Measurements from ENCODE around the gene GSPT1.
A peak's percentile ranks its signal among the peaks of the same experiment; 100 is the strongest.

Gene GSPT1

DNA sequence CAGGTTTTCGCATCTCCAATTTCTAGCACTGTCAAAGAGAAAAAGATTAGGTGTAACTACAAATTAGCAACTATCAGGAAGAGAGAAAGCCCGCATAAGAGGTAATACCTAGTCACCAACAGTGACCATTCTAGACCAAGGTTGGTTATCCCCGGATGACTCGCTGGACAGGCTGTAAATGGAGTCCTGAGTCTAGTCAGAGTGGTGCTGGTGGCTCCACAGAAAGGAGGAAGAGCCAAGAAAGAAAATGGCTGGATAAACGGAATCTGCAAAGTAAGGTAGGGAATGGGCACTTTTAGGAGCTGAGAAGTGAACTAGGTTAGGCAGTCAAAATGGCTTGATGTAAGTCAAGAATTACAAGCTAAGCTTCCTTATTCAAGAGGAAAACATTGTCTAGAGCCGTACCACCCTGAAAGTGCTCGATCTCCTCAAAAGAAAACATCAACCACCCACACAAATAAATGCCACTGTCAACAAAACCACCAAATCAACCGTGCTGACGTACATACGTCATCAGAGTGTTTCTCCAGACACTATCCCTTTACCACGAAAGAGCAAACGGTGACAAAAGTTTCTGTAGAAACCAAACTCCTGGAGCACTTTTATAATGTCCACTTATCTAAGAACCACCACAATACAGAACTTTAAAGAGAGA lies 2.2 kb downstream of the GSPT1 start:
- DNase-seq (ENCODE audit: low spot score) = peak; percentile 73

DNA sequence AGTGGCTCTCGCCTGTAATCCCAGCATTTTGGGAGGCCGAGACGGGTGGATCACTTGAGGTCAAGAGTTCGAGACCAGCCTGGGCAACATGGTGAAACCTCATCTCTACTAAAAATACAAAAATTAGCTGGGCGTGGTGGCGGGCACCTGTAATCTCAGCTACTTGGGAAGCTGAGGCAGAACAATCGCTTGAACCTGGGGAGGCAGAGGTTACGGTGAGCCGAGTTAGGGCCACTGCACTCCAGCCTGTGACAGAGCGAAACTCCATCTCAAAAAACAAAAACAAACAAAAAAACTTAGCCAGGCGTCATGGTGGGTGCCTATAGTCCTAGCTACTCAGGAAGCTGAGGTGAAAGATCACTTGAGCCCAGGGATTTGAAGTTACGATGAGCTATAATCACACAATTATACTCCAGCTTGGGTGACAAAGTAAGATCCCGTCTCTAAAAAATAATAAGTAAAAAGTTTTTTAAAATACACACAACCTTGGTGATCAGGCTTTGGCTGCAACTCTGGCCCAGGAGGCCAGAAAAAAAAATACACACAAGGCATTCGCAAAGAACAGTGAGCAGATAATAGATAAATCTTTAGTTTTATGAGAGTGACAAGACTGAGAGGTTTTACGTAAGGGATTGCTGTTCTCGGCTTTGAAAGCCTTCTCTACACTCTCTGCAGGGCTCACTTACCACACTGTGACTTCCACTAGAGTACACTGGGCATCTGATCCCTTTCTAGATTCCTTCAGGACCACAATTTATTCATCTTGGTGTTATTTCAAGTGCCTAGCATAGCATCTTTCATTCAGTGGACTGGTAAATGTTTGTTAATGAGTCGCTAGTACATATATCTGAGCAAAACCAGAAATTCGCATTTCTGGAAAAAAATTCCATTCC lies 5.9 kb downstream of the GSPT1 start:
- no peak for DNase-seq (ENCODE audit: low spot score)

DNA sequence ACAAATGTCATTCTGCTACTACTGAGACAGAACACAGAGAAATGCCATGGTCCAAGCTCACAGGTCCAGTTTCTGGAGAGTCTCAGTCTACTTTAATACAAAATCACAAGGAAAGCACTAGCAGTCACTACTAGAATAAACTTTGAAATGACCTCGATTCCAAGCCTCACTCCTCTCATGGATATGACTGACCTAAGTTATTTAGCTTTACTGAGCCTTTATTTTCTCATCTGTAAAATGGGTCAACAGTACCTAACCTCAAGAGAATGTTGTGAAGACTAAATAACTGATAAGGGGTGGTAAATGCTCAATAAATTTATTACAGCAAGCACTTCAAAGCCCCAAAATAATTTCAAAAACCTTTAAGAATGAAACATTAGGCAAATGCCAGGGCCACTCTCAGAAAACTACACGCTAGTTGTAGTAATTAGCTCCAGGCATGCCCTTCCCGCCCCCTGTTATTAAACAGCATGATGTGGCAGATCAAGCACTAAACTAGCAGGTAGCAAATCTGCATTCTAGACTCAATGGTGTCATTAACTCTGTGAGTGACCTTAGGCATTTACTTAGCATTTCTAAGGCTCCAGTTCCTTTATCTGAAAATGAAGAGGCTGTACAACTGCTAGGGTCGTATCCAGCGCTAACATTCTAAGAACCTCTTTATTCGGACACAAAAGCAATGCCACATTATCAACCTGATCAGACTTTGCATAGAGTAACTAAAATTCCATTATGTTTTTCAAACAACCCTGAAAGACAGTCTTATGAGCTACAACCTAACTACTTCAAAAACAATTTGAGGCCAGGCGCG lies 8.4 kb downstream of the GSPT1 start:
- no peak for DNase-seq (ENCODE audit: low spot score)

DNA sequence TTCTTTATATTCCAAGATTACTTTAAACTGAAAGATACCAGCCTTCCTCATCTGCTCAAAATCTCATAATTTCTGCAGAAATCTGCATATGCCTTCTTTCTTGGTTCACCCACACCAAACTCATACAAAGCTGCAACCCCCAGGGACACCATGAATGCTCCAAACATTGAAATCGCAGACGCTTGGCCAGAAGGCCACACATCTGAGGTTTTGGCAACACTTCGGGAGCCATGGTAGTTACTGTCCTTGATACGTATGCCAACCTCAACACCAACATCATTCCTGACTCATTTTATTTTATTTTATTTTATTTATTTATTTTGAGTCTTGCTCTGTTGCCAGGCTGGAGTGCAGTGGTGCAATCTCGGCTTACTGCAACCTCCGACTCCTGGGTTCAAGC lies 11.8 kb downstream of the GSPT1 start:
- no peak for DNase-seq (ENCODE audit: low spot score)

DNA sequence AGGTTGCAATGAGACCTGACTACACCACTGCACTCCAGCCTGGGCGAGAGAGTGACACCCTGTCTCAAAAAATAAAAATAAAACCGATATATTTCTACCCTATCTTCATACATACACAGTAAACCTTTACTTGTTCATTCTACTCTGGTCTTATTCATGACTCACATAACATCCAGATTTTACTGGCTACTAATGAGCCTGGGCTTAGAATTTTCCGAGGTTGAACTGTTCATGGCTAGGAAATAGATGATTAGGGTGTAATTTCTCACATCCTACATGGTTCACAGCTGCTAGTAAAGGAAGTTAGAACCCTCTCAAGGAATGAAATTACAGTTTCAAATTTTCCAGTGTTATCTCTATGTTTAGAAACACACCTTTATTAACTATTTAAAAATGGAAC lies 14.7 kb downstream of the GSPT1 start:
- no peak for DNase-seq (ENCODE audit: low spot score)

DNA sequence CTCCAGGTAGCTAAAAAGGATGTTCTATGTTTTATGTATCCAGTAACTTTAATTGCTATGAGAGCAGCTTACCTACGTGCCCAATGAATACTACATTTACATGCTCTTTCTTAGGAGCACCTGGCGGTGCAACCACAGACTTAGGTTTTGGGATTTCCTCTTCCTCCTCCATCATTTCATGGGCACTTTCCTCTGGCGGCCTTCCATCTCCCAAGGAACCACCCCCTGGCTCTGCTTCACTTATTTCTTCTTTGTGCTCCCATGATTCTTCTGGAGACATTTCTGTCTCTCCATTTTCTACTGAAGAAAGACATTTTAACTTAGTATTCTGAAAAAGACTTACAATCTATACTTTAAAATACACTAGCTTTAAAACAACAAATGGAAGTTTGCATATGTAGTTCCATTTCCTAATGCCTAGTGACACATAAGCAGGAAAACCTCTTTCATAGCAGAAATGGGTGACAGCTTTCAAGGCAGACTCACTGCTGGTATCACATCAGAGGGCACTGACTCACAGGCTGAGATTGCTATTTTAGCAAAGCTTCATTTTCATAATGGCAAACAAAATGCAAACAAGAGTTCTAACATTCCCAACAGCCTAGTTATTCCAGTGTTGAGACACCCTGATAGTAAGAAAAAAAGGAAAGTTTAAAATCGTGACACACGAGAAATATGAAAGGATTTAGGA lies 19.1 kb downstream of the GSPT1 start:
- peak; percentile 69 for DNase-seq (ENCODE audit: low spot score)

DNA sequence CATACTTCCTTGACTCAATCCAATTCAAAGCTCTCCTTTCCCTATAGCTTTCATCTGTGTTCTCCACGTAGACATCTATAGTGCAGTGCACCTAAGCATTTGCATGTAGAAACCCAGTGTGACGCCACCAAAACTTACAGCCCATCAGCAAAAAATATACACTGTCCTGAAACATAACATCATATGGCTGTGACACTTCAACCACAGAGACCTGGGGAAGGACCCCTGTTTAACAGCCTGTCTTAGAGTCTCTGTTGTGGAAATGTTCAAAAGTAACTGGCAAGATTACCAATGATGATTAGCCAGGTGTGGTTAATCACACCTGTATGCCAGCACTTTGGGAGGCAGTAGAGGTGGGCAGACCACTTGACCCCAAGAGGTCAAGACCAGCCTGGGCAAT lies 22.2 kb downstream of the GSPT1 start:
- DNase-seq (ENCODE audit: low spot score) = no peak

DNA sequence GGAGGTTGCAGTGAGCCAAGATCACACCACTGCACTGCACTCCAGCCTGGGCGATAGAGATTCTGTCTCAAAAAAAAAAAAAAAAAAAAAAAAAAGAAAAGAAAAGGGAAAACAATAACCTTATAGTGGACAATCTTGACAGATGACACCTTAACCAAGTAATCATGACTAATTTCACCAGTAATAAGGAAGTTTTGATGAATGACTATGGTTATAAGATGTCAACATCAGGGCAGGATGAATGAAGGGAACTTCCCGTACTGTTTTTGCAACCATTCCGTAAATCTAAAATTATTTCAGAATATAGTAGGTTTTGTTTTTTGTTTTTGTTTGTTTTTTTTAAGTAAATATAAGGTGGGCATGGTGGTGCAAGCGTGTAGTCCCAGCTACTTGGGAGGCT lies 23.0 kb downstream of the GSPT1 start:
- DNase-seq (ENCODE audit: low spot score) = peak; percentile 43

DNA sequence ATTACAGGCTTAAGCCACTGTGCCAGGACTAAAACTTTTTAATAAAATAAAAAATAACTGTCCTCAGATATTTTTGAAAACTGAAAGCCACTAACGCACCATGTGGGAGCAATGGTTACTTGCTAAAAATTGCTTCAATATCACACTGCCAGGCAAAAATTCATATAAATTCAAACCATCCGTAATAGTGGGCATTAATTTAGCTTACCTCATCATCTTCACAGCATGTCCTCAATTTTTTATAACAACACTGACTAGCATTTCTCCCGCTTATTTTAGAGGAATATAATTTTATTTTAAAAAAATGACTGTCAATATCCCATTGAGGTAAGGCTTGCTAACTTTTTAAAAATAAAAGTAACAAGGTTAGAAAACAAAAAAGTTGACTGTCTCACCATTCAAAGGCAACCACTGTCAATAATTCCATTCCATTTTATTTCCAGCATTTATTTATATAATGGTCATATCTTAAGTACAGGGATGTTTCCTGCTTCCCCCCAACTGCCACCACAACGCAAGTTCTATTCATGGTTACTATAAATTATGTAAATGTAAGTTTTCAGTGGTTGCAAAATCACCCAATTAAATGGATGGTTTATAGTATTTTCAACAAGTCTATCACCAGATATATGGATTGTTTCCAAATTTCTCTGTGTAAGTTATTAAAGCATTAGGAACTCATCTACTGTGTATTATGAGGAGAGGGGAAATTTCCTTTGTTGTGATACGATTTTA lies 25.4 kb downstream of the GSPT1 start:
- DNase-seq (ENCODE audit: low spot score) = no peak

DNA sequence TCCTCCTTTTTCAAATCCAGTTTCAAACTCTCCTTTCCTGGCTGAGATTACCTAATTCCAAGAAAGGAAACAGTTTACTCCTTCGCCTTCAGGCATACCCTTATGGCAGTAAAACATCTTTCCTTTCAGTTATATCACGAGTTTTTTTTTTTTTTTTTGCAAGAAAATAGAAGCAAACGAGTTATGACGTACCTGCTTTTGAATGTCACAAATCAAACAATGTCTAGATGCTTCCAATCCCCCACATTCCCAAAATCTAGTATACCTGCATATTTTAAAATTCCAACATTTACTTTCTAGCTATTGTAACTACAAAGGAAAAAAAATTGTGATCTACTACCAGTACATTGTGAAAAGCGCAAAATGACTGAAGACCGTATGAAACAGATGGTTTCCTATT lies 28.9 kb downstream of the GSPT1 start:
- no peak for DNase-seq (ENCODE audit: low spot score)

DNA sequence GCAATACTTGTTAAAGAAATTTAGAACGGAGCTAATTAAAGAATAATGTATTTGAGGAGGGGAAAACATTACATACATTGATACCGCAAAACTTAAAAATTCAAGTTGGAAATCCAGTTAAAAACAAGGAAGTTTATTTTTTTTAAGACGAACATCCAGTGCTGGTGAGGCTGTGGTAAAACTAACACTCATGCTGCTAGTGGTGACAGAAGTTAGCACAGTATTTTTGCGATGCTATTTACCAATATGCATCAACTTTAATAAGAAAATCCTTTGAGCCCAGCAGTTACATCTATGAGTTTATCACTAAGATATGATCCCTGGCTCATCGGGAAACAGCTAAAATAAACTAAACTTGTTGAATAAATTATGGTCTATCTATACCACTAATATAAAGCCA lies 31.7 kb downstream of the GSPT1 start:
- DNase-seq (ENCODE audit: low spot score) = no peak

DNA sequence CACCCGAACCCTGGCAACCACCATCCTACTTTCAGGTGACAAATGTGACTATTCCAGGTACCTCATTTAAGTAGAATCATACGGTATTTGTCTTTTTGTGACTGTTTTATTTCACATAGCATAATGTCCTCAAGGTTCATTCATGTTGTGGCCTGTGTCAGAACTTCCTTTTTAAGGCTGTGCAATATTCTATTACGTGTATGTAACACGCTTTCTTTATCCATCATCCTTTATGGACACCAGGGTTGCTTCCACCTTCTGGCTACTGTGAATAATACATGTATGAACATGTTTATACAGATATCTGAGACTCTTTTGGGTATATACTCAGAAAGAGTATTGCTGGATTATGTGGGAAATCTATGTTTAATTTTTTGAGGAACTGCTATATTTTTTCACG lies 35.7 kb downstream of the GSPT1 start:
- no peak for DNase-seq (ENCODE audit: low spot score)

DNA sequence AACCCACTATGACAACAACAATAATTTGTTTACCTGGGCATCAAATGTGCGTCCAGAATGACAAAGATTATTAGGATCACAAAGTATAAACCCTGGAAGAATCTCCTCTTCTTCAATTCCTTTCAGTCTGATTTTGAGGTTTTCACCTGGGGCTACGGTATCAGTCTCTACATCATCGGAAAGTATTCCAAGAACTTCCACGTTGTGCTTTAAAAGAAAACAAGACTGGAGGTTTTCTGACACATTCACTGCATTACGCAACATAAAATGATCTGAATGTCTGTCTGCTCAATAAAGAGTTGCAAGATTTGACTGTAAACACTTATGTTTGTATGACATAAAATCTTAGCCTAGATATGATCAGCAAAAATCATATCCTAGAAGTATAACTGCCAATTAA lies 38.4 kb downstream of the GSPT1 start:
- DNase-seq (ENCODE audit: low spot score) = no peak

DNA sequence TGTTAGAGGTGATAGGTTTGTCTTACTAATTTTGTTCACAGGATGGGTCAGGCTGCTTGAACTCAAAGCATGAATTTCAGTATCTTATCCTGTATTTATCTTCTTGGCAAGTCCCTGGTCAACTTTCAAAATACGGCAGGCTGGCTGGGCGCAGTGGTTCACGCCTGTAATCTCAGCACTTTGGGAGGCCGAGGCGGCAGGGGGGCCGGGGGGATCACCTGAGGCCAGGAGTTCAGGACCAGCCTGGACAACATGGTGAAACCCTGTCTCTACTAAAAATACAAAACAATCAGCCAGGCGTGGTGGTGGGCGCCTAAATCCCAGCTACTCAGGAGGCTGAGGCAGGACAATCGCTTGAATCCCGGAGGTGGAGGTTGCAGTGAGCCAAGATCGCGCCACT lies 39.5 kb downstream of the GSPT1 start:
- no peak for DNase-seq (ENCODE audit: low spot score)

DNA sequence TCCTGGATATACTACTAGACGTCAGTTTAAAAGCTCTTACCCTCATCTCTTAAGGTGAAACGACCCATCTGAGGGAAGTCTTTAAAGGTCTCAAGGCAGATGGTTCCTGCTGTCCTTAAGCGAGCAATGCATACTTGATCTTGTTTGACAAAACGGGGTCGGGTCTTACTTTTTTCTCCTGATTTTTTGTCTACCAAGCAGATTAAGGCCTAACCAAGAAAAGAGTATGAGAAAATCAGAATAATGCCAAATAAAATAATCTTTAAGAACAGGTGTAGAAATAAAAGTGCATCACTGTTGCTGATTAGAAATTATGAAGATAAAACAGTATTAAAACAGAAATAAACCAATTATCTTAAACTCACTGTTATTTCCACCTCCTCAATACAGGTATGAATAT lies 40.0 kb downstream of the GSPT1 start:
- no peak for DNase-seq (ENCODE audit: low spot score)

DNA sequence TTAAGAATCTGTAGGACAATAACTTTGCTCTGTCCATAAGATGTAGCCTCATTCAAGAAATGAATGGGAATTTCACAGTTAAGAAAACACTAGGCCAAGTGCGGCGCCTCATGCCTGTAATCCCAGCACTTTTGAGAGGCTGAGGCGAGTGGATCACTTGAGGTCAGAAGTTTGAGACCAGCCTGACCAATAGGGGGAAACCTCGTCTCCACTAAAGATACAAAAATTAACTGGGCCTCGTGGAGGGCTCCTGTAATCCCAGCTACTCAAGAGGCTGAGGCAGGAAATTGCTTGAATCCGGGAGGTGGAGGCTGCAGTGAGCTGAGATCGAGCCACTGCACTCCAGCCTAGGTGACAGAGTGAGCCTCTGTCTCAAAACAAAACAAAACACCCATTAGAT lies 44.6 kb downstream of the GSPT1 start:
- peak; percentile 43 for DNase-seq (ENCODE audit: low spot score)

DNA sequence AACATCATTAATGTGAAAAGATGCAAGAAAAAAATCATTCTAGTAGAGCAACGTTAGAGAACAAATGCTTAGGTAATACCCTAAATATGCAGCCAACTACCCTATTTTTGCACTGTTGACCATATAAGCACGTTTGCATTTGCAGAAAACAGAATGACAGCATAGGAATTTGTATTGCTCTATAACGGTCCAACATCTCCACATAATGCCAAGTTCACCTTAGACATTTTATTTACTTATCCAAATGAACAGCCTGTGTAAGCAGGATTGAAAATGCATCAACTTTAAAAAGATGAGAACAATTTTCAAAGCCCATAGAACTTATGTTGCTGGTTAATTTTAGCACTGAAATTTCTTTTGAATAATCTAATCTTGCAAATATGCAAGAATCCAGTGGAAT lies 45.4 kb downstream of the GSPT1 start:
- no peak for DNase-seq (ENCODE audit: low spot score)

DNA sequence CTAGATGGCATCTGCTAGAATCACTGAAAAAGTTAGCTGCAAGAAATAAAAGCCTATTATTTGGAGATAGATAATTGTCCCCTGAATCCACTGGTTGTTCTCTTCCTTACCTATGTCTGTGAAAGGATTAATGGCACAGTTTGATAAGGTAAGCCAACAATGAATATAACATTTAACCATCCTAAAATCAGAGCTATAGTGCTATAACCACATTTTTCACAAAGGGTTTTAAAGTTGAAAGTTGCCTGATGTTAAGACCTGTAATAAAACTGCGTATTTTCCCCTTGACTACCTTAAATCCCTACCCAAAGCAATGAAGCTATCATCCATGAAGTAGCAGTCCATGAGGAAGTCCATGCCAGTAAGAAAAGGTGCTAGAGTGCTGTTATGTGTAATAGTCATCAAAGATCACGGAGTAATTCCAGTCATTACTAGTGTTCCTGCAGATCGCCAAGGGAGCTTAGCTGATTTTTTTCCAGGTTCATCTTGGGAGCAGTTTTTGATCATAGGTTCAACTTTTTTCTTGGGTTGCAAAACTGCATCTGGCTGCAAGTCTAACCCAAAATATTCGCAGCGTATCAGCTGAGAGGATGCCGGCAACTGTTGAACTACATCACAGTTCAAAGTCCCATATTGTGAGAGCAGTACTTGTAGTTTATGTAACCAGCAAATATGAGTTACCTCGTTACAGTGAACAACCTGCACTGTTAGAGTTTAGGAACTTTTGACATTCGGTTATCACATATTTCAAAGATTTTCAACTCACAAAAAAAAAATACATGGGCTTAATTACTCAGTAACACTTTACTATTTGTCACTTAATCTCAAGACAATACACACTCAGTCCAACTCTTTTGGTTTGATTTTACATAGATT lies 46.2 kb downstream of the GSPT1 start:
- DNase-seq (ENCODE audit: low spot score) = no peak

DNA sequence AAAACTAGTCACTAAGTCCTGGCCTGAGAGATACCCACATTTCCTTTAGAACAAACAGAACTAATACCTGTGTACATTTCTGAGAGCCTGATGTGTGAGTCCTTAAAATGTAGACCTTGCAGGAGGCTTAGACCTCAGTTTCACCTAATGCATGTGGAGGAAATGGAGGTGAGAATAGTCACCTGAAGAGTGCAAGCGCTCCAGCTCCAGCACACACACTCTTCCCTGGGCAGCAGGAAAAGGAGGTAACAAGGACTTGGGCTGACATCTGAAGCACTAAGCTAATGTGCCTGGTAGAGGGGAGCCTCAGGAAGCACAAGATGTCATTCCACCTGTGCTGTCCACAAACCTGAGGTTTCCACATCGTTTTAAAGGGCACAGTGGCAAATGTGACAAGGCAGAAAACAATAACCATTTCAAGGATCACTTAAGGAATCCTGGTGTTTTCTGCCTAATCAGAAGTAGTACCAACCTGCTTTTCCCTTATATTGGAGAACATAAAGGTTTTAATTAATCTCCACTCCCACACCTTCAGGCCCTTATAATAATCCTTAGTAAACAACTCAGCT lies 47.3 kb downstream of the GSPT1 start:
- no peak for DNase-seq (ENCODE audit: low spot score)

DNA sequence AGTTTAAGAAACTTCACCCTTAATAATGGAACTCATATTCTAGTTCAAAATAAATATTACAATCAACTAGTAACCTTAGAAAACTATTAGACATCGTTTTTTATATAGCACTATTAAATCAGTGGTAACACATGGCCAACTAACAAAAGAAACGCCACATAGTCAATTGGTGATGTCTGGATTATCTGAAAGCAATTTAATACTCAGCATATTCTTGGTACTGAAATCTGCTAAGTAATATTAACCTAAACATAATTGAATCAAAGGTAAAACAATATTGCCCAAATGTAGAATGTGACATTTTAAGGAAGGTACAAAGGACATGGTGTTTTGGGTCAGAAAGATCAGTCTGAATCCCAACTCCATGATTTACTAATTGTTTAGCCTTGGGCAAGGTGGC lies 53.3 kb downstream of the GSPT1 start:
- DNase-seq (ENCODE audit: low spot score) = no peak

All from RKO (cell line).